Breast epithelium (tissue), 4 donors: Measurements from ENCODE around the gene CLVS2. TPM values are rescaled to one million over a fixed set of nuclear protein-coding genes. Genes with fewer than 3 reads are reported as not detected.

Experiments
- DNase-seq, 2 donors: peaks; one replicate each; pipeline ENCODE4 v3.0.0-alpha.2; 2019; ENCODE audit warnings: low spot score in 2 of 2
- H3K27ac ChIP-seq, 2 donors: fragments of 200-600 bp; sonication (generic) in 1 of 2; one replicate each; pipeline ENCODE4 v1.5.1; 2016 to 2019; ENCODE audit warnings: mild to moderate bottlenecking in 1 of 2
- H3K27me3 ChIP-seq, 2 donors: fragments of 200-600 bp; sonication (generic) in 1 of 2; one replicate each; pipeline versions ENCODE4 v1.5.1 to v1.6.0; 2017 to 2019; ENCODE audit warnings: control low read depth in 1 of 2, mild to moderate bottlenecking in 1 of 2
- H3K36me3 ChIP-seq: fragments of 200-600 bp; one replicate; pipeline ENCODE4 v1.5.1; 2019
- H3K4me1 ChIP-seq, 2 donors: fragments of 200-600 bp; sonication (generic); one replicate each; pipeline ENCODE4 v1.5.1; 2016 to 2019; ENCODE audit warnings: control low read depth in 1 of 2
- H3K4me3 ChIP-seq, 3 donors: fragments of 200-600 bp; sonication (generic); 1 replicate in 2 of 3; 2 replicates in 1 of 3; pipeline ENCODE4 v1.5.1; 2016 to 2019; ENCODE audit warnings: mild to moderate bottlenecking in 3 of 3, moderate library complexity in 2 of 3
- H3K9me3 ChIP-seq, 2 donors: fragments of 200-600 bp; sonication (generic) in 1 of 2; one replicate each; pipeline ENCODE4 v1.5.1; 2016 to 2019; ENCODE audit warnings: control low read depth in 1 of 2
- POLR2A ChIP-seq: fragments of 450-650 bp; IDR thresholded peaks from one replicate; pipeline ENCODE4 v1.6.1; 2016; ENCODE audit warnings: antibody characterized with exemption, mild to moderate bottlenecking, moderate library complexity
- POLR2AphosphoS5 ChIP-seq, 3 donors: sonication (generic); formaldehyde crosslinking; IDR thresholded peaks; one replicate each; pipeline ENCODE4 v1.6.1; 2017; ENCODE audit warnings: antibody characterized with exemption in 3 of 3
- intact Hi-C: fragments of 100-400 bp; cut with DNase I; formaldehyde crosslinking; loops from one replicate; pipeline ENCODE4 v1.15.1; 2023; ENCODE audit warnings: low total_unique reads
- total RNA-seq, 3 donors: library from RNA; depleted of rRNA; stranded (reverse); fragments of >200 nt; gene quantifications; one replicate each; pipeline ENCODE4 v1.1.0, GENCODE V29; 2016
- TF ChIP-seq, protein P1 (sequence below), 3 donors: fragments of 450-650 bp; IDR thresholded peaks; one replicate each; pipeline ENCODE4 v1.5.1; 2016 to 2017; ENCODE audit warnings: antibody characterized with exemption in 3 of 3, mild to moderate bottlenecking in 3 of 3, moderate library complexity in 3 of 3

CLVS2 gene, protein sequence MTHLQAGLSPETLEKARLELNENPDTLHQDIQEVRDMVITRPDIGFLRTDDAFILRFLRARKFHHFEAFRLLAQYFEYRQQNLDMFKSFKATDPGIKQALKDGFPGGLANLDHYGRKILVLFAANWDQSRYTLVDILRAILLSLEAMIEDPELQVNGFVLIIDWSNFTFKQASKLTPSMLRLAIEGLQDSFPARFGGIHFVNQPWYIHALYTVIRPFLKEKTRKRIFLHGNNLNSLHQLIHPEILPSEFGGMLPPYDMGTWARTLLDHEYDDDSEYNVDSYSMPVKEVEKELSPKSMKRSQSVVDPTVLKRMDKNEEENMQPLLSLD
- not detected for total RNA-seq

DNA sequence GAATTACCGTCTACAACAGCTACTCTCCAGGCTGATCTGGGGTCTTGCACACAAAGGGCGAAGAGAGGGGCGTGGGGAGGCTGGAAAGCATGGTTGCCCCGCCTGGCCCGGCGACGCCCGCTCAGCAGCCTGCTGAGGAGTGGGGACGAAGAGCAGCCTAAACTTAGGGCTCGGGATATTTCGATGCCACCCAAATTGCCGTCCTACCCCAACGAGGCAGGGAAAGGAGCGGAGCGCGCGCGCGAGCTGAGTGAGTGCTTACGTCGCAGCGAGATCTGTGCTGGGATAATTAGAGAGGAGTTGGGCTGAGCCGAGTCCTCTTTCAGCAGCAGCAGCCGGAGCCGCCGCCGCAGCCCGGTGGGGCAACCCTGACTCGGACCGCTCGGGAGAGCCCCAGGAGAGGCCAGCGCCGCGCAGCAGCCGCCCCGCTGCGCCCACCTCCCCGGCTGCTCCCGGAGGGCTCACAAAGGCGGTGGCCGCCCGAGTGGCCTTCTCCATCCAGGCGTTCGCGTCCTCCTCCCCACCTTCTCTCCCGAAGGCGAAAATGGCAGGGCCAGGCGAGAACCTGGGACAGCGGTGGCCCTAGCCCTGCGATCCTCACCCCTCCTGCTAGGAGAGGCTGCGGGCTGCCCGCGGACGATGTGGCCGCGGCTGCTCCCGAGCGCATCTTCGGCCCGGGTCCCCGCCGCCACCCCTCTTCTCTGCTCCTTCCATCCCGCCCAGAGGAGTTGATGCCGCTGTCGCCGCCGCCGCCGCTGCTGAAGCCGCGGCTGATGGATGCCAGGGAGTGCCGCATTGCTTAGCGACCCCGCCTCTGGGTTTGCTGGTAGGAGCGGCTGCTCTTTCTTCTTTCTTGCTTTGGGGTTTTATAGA lies at the start of gene CLVS2:
Gene CLVS2, plus strand, starts transcription at position 315 of the 873 bp plus-strand sequence. CDS start 1,543 bp downstream, outside the sequence.
- no peak for DNase-seq
- intact Hi-C loops, result no loop called here

DNA sequence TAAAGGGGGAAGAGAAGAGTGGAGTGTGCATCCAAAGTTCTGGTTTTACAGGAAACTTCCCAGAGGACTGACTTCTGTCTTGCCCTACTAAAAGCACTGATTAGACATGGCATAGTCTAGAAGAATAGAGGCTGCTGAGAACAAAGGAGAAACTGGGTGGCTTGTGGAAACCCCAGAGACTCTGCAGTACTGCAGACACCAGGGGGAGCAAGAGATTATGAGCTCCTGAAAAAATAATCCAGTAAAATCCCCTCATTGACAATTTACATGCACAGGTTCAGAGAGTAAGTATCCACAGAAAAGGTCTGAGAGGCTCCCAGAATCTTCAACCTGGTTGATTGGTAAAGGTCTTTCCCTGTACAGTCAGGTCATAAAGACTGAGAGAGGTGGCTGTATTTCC lies 48.7 kb upstream of the CLVS2 start:
- no peak for DNase-seq
- Histone ChIP-seq H3K4me3 (no peak overlapping the region), H3K36me3 (no peaks in the 10 kb centered on the region), H3K4me1 (no peaks in the 10 kb centered on the region), H3K9me3 (no peaks in the 10 kb centered on the region), H3K27me3 (no peaks in the 10 kb centered on the region), H3K27ac (no peak overlapping the region)
- intact Hi-C loops, result no loop called here
- TF ChIP-seq, protein P1, sequence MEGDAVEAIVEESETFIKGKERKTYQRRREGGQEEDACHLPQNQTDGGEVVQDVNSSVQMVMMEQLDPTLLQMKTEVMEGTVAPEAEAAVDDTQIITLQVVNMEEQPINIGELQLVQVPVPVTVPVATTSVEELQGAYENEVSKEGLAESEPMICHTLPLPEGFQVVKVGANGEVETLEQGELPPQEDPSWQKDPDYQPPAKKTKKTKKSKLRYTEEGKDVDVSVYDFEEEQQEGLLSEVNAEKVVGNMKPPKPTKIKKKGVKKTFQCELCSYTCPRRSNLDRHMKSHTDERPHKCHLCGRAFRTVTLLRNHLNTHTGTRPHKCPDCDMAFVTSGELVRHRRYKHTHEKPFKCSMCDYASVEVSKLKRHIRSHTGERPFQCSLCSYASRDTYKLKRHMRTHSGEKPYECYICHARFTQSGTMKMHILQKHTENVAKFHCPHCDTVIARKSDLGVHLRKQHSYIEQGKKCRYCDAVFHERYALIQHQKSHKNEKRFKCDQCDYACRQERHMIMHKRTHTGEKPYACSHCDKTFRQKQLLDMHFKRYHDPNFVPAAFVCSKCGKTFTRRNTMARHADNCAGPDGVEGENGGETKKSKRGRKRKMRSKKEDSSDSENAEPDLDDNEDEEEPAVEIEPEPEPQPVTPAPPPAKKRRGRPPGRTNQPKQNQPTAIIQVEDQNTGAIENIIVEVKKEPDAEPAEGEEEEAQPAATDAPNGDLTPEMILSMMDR (IDR thresholded peaks at IDR 0.05), result no peak
- TF ChIP-seq POLR2AphosphoS5 (IDR thresholded peaks at IDR 0.05) (no peak), POLR2A (no peak)

More for the DNA sequence above, at the start of gene CLVS2:
- Histone ChIP-seq H3K9me3 (no peaks in the 10 kb centered on the region), H3K36me3 (no peaks in the 10 kb centered on the region), H3K27ac (no peak within 1 kb of the TSS), H3K4me1 (peaks cover 0 to 5% of the 10 kb centered on the region in 2 donors), H3K4me3 (peak within 1 kb of the TSS; percentile 19 to 67 (median 41)), H3K27me3 (peaks cover 6 to 49% of the 10 kb centered on the region in 2 donors)
- TF ChIP-seq POLR2A (no peak), POLR2AphosphoS5 (IDR thresholded peaks at IDR 0.05) (no peak)
- TF ChIP-seq, protein P1 (IDR thresholded peaks at IDR 0.05), result no peak

DNA sequence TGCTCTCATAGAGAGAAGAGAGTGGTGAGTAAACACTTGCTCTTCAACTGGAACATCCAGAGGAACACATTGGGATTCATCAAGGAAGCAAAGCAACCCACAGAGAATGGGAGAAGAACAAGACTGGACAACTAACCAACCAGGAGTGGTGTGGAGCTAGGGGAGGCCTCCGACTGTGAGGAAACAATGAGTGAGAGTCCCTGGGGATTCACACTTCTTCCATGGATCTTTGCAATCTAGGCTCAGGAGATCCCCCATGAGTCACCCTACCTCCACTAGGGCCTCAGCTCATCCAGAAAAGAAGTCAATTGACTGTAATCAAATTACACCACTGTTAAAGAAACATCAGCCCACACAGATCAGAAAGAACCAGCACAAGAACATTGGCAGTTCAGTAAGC lies 42.3 kb upstream of the CLVS2 start:
- H3K4me1 ChIP-seq, result no peaks in the 10 kb centered on the region
- DNase-seq, result no peak
- H3K36me3 ChIP-seq, result no peaks in the 10 kb centered on the region
- H3K27me3 ChIP-seq, result no peaks in the 10 kb centered on the region
- H3K9me3 ChIP-seq, result peaks cover 9 to 11% of the 10 kb centered on the region in 2 donors
- H3K4me3 ChIP-seq, result no peak overlapping the region
- H3K27ac ChIP-seq, result no peak overlapping the region
- intact Hi-C loops, result no loop called here
- TF ChIP-seq POLR2A (no peak), POLR2AphosphoS5 (IDR thresholded peaks at IDR 0.05) (no peak)
- TF ChIP-seq, protein P1 (IDR thresholded peaks at IDR 0.05), result no peak

DNA sequence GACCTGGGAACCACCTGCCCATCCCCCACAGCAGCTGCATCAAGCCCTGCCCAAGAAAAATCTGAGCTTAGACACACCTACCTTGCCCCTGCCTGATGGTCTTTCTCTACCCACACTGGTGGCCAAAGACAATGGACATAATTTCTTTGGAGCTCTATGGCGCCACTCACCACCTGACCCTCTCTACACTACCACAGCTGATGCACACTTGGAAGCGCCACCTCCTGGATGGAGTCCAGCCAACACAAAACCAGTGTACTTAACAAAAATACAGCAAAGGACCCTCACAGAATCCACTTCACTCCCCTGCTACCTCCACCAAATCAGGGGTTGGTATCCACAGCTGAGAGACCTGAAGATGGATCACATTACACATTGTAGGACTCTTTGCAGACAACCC lies 39.7 kb upstream of the CLVS2 start:
- no peaks in the 10 kb centered on the region for H3K36me3 ChIP-seq
- no peak for DNase-seq
- H3K9me3 ChIP-seq, result peaks cover 9 to 16% of the 10 kb centered on the region in 2 donors
- no peaks in the 10 kb centered on the region for H3K27me3 ChIP-seq
- no peak overlapping the region for H3K4me3 ChIP-seq
- no peaks in the 10 kb centered on the region for H3K4me1 ChIP-seq
- intact Hi-C loops, result no loop called here
- TF ChIP-seq POLR2AphosphoS5 (IDR thresholded peaks at IDR 0.05), result no peak
- TF ChIP-seq POLR2A, result no peak
- TF ChIP-seq, protein P1 (IDR thresholded peaks at IDR 0.05), result no peak
- no peak overlapping the region for H3K27ac ChIP-seq
